H54 (cell line): ENCODE results near the gene HHATL.

Experiments
- DNase-seq: peaks from one replicate; pipeline ENCODE4 v3.0.0; 2011; ENCODE audit warnings: low spot score, mixed read lengths; ENCODE audit not compliant: insufficient read length
- FAIRE-seq: peaks from 3 replicates; lab custom pipeline; 2011; peaks lifted over from hg19 to GRCh38; lab: Jason Lieb, UNC
- POLR2A ChIP-seq: IDR thresholded peaks from 2 replicates; pipeline ENCODE4 v1.6.1; 2011; ENCODE audit warnings: low read depth, mild to moderate bottlenecking, low read length

The HHATL gene

DNA sequence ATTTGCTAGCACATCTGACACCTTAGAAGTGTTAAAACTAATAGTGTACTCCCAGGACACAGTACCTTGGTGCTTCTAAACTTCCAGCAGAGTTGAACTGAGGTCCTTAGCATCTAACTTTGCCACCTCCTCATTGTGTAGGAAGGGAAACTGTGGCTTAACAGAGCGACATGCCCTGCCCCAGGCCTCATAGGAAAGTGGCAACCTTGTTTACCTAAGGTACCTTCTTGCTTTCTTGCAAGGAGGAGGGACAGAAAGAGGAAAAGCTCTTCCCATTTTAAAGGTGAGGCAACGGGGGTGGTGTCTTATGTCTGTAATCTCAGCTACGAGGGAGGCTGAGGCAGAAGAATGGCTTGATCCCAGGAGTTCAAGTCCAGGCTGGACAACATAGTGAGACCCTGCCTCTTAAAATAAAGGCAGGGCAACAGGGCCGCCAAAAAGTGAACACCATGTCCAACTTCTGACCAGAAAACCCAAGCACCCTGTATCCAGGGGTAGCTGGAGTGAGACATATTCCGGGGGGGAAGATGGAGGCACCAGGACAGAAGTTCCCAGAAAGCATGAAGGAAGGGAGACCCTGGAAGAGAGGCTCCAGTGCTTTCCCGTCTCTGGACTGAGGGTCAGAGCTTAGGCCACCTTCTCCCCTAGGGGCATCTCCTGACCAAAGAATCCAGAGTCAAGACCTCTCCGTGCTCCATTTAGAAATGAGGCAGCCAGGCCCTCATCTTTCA is 17.8 kb downstream of the HHATL start:
- no peak for DNase-seq
- TF ChIP-seq POLR2A, result no peak
- no peak for FAIRE-seq

DNA sequence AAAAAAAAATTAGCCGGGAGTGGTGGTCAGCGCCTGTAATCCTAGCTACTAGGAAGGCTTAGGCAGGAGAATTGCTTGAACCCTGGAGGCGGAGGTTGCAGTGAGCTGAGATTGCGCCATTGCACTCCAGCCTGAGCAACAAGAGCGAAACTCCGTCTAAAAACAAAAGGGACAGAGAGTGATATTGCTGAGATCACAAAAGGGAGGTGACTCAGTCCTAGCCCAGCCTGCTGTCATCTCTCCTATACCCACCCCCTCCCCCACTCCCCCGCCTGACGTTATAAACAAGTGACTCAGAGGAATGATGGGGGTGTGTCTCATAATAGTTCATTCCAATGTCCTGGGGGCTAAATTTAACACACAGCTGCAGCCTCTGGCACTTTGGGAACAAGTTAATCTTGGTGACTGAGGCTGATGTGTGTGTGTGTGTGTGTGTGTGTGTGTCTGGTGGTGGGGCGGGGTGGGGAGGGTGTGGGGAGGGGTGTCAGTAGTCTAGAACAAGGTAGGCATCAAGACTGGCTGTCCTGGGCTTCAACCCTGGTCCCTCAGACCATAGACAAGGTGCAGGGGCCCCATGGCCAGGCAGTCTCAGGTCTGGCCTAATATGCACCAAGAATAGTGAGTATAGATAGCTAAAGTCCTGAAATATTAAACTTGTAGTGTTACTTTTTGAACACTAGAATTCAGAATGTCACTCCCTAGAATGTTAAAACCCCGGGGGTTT is 18.6 kb downstream of the HHATL start:
- FAIRE-seq (peak; percentile 43), DNase-seq (peak; percentile 99)
- TF ChIP-seq POLR2A, result no peak

DNA sequence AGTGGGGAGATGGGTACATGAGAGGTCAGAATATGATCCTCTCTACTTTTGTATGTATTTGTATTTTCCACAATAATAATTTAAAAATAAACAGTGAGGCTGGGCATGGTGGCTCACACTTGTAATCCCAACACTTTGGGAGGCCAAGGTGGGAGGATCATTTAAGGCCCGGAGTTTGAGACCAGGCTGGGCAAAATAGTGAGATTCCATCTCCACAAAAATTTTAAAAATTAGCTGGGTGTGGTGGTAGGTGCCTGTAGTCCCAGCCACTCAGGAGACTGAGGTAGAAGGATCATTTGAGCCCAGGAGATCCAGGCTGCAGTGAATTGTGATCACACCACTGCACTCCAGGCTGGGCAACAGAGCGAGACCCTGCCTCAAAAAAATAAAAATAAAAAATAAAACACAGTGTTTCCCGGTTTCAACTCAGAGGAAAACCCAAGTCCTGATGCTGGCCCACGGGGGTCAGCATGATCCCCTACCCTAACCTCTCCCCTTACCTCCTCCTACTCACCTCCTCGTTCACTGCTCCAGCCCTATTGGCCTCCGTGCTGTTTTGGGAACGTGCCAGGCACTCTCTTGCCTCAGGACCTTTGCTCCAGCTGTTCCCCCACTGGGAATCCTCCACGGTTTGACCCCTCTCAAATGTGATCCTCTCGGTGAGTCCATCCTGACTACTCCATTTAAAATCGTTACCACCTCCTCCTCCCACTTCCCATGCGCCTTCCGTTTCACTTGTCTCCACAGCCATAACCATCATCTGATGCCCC is 20.1 kb downstream of the HHATL start:
- FAIRE-seq, result no peak
- TF ChIP-seq POLR2A, result no peak
- DNase-seq, result no peak

DNA sequence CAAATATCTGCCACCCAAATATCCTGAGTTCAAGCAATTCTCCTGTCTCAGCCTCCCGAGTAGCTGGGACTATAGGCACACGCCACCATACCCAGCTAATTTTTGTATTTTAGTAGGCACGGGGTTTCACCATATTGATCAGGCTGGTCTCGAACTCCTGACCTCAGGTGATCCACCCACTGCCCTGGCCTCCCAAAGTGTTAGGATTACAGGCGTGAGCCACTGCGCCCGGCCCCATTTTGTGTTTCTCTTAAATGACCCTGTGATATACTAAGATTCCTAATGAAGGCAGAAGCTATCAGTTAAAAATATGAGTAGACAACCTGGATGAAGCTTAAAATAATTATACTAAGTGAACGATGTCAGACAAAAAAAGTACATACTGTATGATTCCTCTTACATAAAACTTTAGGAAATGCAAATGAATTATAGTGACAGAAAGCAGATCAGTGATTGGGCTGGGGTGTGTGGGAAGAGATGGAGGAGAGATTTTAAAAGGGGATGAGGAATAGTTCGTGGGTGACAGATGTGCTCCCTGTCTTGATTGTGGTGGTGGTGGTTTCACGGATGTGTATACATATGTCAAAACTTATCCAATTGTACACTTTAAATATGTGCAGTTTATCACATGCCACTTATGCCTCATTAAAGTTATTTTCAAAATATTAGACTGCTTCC is 21.1 kb downstream of the HHATL start:
- no peak for FAIRE-seq
- DNase-seq, result no peak
- TF ChIP-seq POLR2A, result no peak

DNA sequence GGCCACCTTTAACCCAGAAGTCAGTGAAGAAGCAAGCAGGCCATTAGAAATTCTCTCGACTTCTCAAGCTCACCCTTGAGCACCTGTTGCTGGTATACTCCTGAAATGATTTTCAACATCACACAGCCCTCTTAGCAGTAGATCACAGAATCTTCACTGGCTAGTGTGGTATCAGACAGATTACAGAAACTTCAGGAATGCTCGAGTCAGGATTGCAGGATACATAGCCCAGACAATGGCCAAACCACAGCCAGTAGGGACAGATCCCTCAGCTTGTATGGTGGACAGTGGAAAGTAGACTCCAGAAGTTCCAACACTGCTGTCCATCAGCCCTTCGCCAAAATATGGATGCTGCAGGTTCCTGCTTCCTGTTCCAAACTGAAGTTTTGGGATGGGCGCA is 21.8 kb downstream of the HHATL start:
- FAIRE-seq (no peak), DNase-seq (no peak)
- no peak for TF ChIP-seq POLR2A

DNA sequence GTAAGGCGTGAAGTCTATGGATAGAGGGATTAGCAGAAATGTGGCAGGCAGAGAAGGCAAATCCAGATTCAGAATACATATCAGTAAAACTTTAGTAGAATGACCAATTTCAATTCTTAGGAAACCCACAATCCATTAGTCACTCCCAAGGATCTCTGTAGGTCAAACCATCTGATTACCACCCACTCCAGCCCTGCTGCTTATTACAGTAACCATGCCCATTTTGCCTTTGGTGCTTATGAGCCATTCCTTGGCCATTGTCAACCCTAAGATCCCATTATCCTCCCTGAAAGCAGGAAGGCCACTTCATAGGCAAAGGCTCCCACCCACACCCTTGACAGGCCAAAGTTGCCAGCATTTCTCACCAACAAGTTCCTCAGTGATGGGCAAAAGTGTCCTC is 22.3 kb downstream of the HHATL start:
- no peak for FAIRE-seq
- no peak for TF ChIP-seq POLR2A
- DNase-seq, result no peak

DNA sequence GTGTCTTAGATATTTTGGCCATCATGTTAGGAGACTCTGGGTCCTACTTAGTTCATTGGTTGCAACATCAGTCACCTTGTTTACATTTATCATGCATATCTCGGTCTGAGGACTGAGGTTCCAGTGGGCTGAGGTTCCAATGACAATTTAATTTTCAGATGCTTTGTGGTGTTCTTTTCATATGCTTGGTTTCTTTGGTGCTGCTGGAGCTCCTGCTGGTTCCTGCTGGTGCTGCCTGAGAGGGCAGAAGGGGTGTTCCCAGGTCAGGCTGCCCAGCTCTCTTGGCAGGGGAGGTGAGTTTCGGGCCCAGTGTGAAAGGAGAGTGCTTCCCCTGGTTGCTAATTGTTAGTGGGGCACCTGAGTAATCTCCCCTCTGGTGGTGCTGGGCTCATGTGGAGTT is 24.2 kb downstream of the HHATL start:
- no peak for DNase-seq
- no peak for TF ChIP-seq POLR2A
- FAIRE-seq, result no peak

DNA sequence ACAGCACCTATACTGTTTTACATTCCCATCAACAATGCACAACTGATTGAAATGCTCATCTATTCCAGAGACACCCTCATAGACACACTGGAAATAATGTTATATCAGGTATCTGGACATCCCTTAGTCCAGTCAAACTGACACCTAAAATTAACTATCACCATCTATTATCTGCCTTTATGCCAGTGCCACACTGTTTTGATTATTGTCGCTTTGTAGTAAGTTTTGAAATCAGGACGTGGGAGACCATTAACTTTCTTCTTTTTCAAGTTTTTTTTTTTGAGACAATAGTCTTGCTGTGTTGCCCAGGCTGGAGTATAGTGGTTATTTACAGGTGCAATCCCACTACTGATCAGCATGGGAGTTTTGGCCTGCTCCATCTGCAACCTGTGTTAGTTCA is 26.7 kb downstream of the HHATL start:
- no peak for FAIRE-seq
- no peak for TF ChIP-seq POLR2A
- no peak for DNase-seq

DNA sequence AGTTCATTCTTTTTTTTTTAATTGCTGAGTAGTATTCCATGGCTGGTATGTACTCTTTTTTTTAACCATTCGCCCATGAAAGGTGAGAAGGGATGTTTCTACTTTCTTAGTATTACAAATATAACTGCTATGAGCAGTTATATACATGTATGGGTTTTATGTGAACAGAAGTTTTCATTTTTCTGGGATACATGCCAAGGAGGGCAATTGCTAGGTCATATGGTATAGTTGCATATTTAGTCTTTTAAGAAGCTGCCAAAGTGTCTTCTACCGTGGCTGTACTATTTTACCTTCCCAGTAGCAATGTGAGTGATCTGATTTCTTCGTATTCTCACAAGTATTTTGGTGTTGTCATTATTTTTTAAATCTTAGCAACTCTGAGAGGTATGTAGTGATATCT is 28.5 kb downstream of the HHATL start:
- TF ChIP-seq POLR2A, result no peak
- DNase-seq (no peak), FAIRE-seq (no peak)

DNA sequence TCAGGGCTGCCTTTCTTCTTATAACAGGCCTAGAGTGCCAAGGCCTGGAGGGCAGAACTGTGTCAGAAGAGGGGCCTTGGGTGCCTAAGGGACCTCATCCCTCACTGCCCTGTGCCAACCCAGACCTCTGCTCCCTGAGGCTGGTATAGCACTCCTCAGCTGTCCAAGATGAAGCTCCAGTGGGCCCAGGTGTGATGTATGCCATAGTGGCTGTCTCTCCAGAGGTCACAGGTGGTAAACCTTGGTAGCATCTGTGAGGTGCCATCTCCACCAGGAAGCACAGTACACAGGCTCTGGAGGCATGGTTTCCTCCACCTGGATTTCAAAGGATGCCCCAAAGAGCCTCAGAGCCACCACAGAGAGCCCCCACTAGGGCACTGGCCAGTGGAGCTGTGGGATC is 29.5 kb downstream of the HHATL start:
- no peak for TF ChIP-seq POLR2A
- DNase-seq, result no peak

DNA sequence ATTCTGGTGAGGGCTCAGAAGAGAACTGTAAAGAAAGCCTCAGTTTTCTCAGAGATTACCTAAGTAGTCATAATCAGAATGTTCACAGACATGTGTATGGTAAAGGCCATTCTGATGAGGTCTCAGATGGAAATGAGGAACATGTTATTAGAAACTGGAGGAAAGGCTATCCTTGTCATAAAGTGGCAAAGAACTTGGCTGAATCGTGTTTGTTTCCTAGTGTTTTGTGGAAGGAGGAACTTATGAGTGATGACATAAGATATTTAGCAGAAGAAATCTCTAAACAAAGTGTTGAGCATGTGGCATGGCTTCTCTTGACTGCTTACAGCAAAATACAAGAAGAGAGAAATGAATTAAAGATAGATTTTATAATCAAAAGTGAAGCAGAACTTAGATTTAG is 30.1 kb downstream of the HHATL start:
- no peak for TF ChIP-seq POLR2A
- no peak for DNase-seq

More for the DNA sequence above, 29.5 kb downstream of the HHATL start:
- FAIRE-seq, result no peak

DNA sequence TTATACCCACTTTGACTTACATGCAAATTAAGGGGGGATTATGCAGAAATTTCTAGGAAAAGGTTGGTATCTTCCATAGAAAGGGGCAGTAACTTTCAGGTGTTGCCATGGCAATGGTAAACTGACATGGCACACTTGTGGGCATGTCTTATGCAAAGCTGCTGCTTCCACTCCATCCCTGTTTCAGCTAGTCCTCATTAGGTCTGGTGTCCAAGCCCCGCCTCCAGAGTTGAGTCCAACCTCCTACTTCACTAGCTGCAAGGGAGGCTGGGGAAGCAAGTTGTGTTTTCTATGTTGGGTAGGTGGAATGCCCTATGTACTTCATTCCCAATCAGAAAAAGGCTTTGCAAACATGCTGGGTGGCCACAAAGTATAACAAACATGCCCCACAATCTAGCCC is 31.9 kb downstream of the HHATL start:
- no peak for TF ChIP-seq POLR2A
- DNase-seq, result no peak
- FAIRE-seq, result no peak

More for the DNA sequence above, 30.1 kb downstream of the HHATL start:
- FAIRE-seq, result no peak

DNA sequence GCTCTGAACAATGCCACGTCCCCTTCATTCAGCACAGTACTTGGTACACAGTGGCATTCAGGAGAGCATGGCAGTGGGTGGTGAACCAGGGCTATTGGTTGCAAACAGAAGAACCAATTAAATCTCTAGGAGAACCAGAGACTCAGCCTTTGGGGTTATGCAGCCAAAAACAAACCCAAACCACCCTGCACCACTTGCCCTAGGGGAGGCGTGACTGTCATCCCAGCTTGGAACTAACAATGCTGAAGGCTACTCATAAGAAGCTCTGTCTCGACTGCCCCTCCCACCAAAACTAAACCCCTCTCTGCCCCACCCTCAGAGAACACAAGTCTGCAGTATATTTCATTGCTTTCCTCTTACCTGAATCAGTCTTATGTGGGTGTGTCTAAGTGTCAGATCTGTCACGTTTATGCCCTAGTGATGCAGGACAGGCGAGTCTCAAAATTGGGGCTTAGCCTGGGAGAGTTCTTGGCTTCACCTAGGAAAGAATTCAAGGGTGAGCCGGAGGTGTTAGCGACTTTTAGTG is 32.5 kb downstream of the HHATL start:
- no peak for TF ChIP-seq POLR2A
- no peak for FAIRE-seq

More for the DNA sequence above, 32.5 kb downstream of the HHATL start:
- no peak for DNase-seq
